ENCODE data around the gene LSS.
"Not testable (repeated sequence)": the region's sequence is repeated elsewhere in the genome, so short reads cannot be mapped to it uniquely, and the experiment has no call there.

The LSS gene

GRCh38 chr21:46141767-46142581 lies 86.6 kb downstream of the LSS start:
- no peak for DNase-seq (ENCODE audit: low read depth)
- TF ChIP-seq CTCF (IDR thresholded peaks at IDR 0.05; ENCODE audit: control insufficient read depth, insufficient read depth, low read depth, low read length, missing control alignments): no peak
- H3K4me3 ChIP-seq (ENCODE audit: control insufficient read depth, low read depth, low read length): no peak overlapping the region

- not testable (repeated sequence) for H3K4me3 ChIP-seq (ENCODE audit: control insufficient read depth, low read depth, low read length); DNase-seq (ENCODE audit: low read depth)
Observed at GRCh38 chr21:46140352-46141003, 88.1 kb downstream of the LSS start.

- TF ChIP-seq CTCF (IDR thresholded peaks at IDR 0.05; ENCODE audit: control insufficient read depth, insufficient read depth, low read depth, low read length, missing control alignments): no peak
- no peak overlapping the region for H3K4me3 ChIP-seq (ENCODE audit: control insufficient read depth, low read depth, low read length)
- DNase-seq (ENCODE audit: low read depth): no peak
Observed at GRCh38 chr21:46139686-46140085, 88.9 kb downstream of the LSS start.

GRCh38 chr21:46138383-46138970 lies 90.1 kb downstream of the LSS start:
- TF ChIP-seq CTCF (IDR thresholded peaks at IDR 0.05; ENCODE audit: control insufficient read depth, insufficient read depth, low read depth, low read length, missing control alignments): no peak
- no peak for DNase-seq (ENCODE audit: low read depth)
- H3K4me3 ChIP-seq (ENCODE audit: control insufficient read depth, low read depth, low read length): no peak overlapping the region

Data from AG09309 (cell line).